CD1c-positive myeloid dendritic cell (primary cell): Measurements from ENCODE around the gene EXOC3.
A peak's percentile ranks its signal among the peaks of the same experiment; 100 is the strongest.
"Not testable (repeated sequence)": the region's sequence is repeated elsewhere in the genome, so short reads cannot be mapped to it uniquely, and the experiment has no call there.

ENCODE experiments used
- DNase-seq: peaks from one replicate; pipeline ENCODE4 v3.0.0-alpha.2; 2016; ENCODE audit errors: extremely low spot score

The EXOC3 gene

GRCh38 chr5:442335-443238, at the start of gene EXOC3:
Gene EXOC3, plus strand, starts transcription at chr5:443176. Its CDS starts 3,030 bp downstream, at chr5:446206.
- peak; percentile 80 for DNase-seq

- no peak for DNase-seq
Observed at GRCh38 chr5:393846-394275, 49.1 kb upstream of the EXOC3 start.

- no peak for DNase-seq
Observed at GRCh38 chr5:394671-395155, 48.3 kb upstream of the EXOC3 start.

GRCh38 chr5:395156-395920, 47.6 kb upstream of the EXOC3 start:
- peak; percentile 68 for DNase-seq

GRCh38 chr5:395921-396530, 47.0 kb upstream of the EXOC3 start:
- no peak for DNase-seq

- DNase-seq = no peak
Observed at GRCh38 chr5:396531-396961, 46.4 kb upstream of the EXOC3 start.

- not testable (repeated sequence) for DNase-seq
Observed at GRCh38 chr5:398141-398474, 44.9 kb upstream of the EXOC3 start.

GRCh38 chr5:398475-399295, 44.3 kb upstream of the EXOC3 start:
- no peak for DNase-seq

GRCh38 chr5:399296-400281, 43.4 kb upstream of the EXOC3 start:
- peak; percentile 98 for DNase-seq

- no peak for DNase-seq
Observed at GRCh38 chr5:400282-401145, 42.5 kb upstream of the EXOC3 start.

- no peak for DNase-seq
Observed at GRCh38 chr5:401146-402034, 41.6 kb upstream of the EXOC3 start.

GRCh38 chr5:402219-402614, 40.8 kb upstream of the EXOC3 start:
- DNase-seq = not testable (repeated sequence)

GRCh38 chr5:402615-403359, 40.2 kb upstream of the EXOC3 start:
- DNase-seq = peak; percentile 89

GRCh38 chr5:403995-404394, 39.0 kb upstream of the EXOC3 start:
- no peak for DNase-seq

GRCh38 chr5:404666-405241, 38.2 kb upstream of the EXOC3 start:
- DNase-seq = no peak

- DNase-seq = no peak
Observed at GRCh38 chr5:405421-405820, 37.6 kb upstream of the EXOC3 start.

- DNase-seq = no peak
Observed at GRCh38 chr5:406041-406440, 36.9 kb upstream of the EXOC3 start.
